HTERT RPE-1 (cell line): ENCODE results near the gene KLK13.

Experiments used
- in situ Hi-C: fragments of 300-500 bp; cut with MboI; formaldehyde crosslinking; loops from 4 replicates; pipeline ENCODE4 v1.14.3; 2020; ENCODE audit warnings: low sequenced_read_pairs

The KLK13 gene

DNA sequence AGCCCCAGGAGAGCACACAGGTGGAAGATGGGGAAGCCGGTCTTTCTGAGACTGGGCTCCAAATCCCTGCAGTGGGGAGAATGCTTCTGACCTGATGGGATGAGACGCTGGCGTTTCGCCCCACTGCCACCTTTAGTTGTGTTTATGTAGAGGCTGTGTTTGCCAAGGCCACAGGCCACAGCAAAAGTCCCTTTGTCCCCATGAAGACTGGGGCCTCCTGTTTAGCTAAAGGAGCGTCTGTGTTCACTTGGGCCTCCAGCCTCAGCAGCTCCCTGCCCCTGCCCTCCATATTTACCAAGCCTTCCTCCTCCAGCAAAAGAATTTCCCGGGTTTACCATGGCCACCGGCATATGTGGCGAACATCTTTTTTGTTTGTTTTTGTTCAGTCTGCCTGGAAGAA, 28.2 kb upstream of the KLK13 start:
- in situ Hi-C loops = no loop called here

- in situ Hi-C loops = no loop called here
These were observed 27.3 kb upstream of the KLK13 start for GRCh38 chr19:51091895-51092873.

GRCh38 chr19:51091126-51091525, 26.2 kb upstream of the KLK13 start:
- in situ Hi-C loops = no loop called here

DNA sequence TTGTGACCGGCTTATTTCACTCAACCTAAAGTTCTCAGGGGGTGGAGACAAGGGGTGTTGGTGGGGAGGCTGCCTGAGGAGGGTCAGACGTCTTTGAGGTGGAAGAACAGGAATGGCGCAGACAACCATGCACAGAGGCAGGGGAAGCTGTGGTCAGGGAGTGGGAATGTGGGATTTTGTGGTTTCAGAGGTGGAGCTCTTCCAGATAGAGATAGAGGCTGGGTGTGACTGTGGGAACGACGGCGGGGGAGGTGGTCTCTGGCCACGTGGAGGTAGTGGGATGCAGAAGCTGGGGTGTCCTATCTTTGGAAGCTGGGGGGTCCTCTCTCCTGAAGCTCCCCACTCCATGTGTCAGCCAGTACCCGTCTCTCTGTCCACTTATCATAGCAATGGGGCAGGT, 25.6 kb upstream of the KLK13 start:
- in situ Hi-C loops = no loop called here

- in situ Hi-C loops = no loop called here
These were observed 24.9 kb upstream of the KLK13 start for GRCh38 chr19:51089786-51090185.

- in situ Hi-C loops = no loop called here
These were observed 21.4 kb upstream of the KLK13 start for GRCh38 chr19:51086153-51086850.

GRCh38 chr19:51084505-51084904, 19.6 kb upstream of the KLK13 start:
- in situ Hi-C loops = no loop called here

DNA sequence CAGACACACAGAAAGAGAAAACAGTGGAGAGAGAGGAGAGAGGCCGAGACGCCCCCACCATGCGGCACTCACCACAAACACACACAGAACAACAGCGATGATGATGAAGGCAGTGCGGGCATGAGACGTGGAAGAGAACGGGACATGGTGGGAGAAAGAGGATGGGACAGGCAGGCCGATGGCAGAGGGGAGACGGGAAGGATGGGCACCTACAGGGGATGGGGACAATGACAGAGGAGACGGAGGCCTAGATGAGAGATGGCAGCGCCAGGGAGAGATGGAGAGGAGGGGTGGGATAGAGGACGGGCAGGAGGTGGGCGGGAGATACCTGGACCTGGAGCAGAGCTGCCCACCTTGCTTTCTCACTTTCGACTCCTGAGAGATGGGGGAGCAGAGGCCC, 18.9 kb upstream of the KLK13 start:
- in situ Hi-C loops = no loop called here

DNA sequence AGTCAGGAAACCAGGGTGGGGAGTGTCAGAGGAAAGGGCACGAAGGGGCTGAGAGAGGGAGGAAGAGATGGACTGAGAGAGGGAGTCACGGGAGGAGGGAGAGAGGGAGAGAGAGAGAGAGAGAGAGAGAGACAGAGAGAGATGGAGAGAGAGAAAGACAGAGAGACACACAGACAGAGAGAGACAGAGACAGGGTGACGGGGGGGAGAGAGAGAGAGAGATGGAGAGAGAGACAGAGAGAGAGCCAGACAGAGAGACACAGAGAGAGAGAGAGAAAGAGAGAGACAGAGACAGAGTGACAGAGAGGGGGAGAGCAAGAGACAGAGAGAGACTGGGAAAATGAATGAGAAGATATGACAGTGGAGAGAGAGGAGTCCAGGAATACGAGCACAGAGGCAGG, 18.3 kb upstream of the KLK13 start:
- in situ Hi-C loops = no loop called here

- in situ Hi-C loops = no loop called here
These were observed 17.7 kb upstream of the KLK13 start, which contains the start of gene KLK14 for GRCh38 chr19:51082611-51083010. TSS of gene KLK14 (minus strand) at chr19:51082887. CDS start at chr19:51082614, 273 bp downstream.

- in situ Hi-C loops = no loop called here
These were observed 16.6 kb upstream of the KLK13 start for GRCh38 chr19:51081476-51081875.

- in situ Hi-C loops = no loop called here
These were observed 14.7 kb upstream of the KLK13 start for GRCh38 chr19:51079481-51080110.

GRCh38 chr19:51078731-51079130, 13.8 kb upstream of the KLK13 start:
- in situ Hi-C loops = no loop called here

- in situ Hi-C loops = no loop called here
These were observed 13.2 kb upstream of the KLK13 start for GRCh38 chr19:51078104-51078503.

GRCh38 chr19:51076631-51077213, 11.8 kb upstream of the KLK13 start:
- in situ Hi-C loops = no loop called here

GRCh38 chr19:51075998-51076397, 11.1 kb upstream of the KLK13 start:
- in situ Hi-C loops = no loop called here

DNA sequence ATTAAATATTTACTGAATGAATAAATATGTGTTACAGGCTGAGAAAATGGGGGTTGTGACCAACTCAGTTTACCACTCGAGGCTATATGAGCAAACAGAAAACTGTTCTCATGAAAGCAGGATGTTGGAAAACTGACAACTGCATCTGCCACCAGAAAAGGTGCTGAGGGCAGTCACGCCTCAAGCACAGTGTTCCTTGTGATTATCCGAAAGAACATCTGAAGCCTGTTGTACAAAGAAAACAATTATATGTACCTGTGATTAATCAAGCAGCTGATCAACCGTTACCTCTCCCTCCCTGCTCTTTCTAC, 6.2 kb upstream of the KLK13 start:
- in situ Hi-C loops = no loop called here

DNA sequence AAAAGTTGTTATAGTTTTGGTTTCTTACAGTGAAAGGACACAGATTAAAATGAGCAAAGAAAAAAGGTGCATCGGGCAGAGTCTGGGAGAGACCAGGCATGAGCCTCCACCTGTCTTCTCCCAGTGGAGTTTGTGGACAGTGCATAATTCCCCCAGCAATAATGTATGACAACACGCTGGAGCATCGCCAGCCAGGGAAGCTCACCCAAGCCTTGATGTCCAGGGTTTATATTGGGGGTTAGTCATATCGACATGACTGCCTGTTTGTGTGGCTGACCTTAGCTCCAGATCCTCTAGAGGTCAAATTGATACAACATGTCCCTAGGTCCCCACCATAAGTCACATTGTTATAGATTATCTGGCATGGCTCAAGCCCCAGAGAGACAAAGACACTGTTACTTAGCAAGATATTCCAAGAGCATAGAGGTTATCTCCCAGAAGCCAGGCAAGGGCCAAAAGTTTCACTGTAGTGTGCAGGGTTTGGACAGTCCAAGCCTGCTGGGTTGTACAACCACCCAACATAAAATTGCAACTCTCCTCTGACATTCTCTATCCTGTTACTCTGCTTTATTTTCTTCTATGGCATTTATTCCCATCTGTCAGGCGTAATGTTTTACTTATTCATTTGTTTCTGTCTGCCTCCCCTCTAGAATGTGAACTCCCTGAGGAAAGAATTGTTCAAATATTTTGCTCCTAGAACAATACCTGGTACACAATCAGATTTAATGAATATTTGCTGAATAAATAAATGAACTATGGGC, 5.6 kb upstream of the KLK13 start:
- in situ Hi-C loops = no loop called here

GRCh38 chr19:51066393-51067186, 1.7 kb upstream of the KLK13 start:
- in situ Hi-C loops = no loop called here
